ENCODE results near the gene SDK2.

- TF ChIP-seq POLR2A (IDR thresholded peaks at IDR 0.05; ENCODE audit: low read depth, low read length): no peak
- no peak for TF ChIP-seq TAF1 (IDR thresholded peaks at IDR 0.05; ENCODE audit: low read depth, low read length)
- TF ChIP-seq POLR2AphosphoS5 (IDR thresholded peaks at IDR 0.05; ENCODE audit: low read depth, low read length): no peak
Observed at GRCh38 chr17:73491648-73492047, 152.6 kb downstream of the SDK2 start.
